NT2/D1 (cell line): ENCODE data around the gene GALNT14.

Source experiments
- SUZ12 ChIP-seq: IDR thresholded peaks from 2 replicates; pipeline ENCODE4 v1.6.1; 2011; ENCODE audit not compliant: insufficient read length, insufficient read depth; ENCODE audit errors: extremely low read depth
- YY1 ChIP-seq: IDR thresholded peaks from 2 replicates; pipeline ENCODE4 v1.6.1; 2011; ENCODE audit not compliant: insufficient read length, insufficient read depth
- ZNF274 ChIP-seq: IDR thresholded peaks from 2 replicates; pipeline ENCODE4 v1.6.1; 2011; ENCODE audit warnings: mild to moderate bottlenecking, low read depth, low read length

DNA sequence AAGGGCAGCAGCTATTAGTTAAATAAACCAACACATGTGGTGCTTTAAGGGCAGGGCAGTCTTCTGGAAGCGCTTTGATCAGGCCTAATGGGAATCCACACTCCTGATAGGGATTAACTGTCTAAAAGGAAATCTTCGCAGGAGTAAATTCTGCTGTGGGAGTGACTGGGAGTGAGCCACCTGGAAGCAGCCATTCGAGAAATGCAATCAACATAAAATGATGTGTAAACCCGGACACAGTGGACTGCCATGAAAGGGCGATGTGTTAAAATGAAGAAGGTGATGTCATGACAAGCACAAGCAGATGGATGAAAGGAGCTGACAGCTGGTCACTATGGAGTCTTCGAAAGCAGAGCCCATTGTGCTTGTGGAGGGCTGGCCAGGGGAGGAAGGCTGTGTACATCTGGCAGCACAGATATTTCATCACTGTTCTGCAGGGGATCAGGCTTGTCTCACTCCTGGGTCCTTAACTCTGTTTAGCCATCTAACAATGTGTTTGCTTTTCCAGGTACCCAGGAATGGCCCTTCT is 24.8 kb upstream of the GALNT14 start:
- TF ChIP-seq YY1 (no peak), SUZ12 (no peak), ZNF274 (no peak)
